ENCODE measurements around the gene FAXDC2. TPM values are rescaled to one million over a fixed set of nuclear protein-coding genes. Genes with fewer than 3 reads are reported as not detected.
"Not testable (repeated sequence)": the region's sequence is repeated elsewhere in the genome, so short reads cannot be mapped to it uniquely, and the experiment has no call there.

Gene FAXDC2
- total RNA-seq, 2 experiments from 2014 or later, result not detected

DNA sequence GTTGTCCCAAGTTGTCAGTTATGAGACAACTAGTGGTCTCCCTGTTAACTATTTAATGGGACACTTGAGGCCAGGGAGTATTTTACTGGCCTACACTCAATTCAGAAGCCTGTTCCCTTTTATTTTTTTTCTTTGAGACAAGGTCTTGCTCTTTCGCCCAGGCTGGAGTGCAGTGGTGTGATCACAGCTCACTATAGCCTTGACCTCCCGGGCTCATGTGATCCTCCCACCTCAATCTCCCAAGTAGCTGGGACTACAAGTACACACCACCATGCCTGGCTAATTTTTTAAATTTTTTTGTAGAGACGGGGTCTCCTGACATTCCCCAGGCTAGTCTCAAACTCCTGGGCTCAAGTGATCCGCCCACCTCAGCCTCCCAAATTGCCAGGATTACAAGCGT lies 27.5 kb downstream of the FAXDC2 start:
- Mint-ChIP-seq H3K27ac (peak overlapping the region; percentile 28), H3K4me1 (ENCODE audit: low read depth) (peaks cover 36% of the 10 kb centered on the region), H3K36me3 (ENCODE audit: low read depth) (peaks cover 31% of the 10 kb centered on the region)
- H3K9me3 Mint-ChIP-seq (ENCODE audit: insufficient read depth); ATAC-seq; H3K27me3 Mint-ChIP-seq (ENCODE audit: low read depth); H3K4me3 Mint-ChIP-seq; CTCF ChIA-PET; POLR2A ChIA-PET; DNase-seq: not testable (repeated sequence)

DNA sequence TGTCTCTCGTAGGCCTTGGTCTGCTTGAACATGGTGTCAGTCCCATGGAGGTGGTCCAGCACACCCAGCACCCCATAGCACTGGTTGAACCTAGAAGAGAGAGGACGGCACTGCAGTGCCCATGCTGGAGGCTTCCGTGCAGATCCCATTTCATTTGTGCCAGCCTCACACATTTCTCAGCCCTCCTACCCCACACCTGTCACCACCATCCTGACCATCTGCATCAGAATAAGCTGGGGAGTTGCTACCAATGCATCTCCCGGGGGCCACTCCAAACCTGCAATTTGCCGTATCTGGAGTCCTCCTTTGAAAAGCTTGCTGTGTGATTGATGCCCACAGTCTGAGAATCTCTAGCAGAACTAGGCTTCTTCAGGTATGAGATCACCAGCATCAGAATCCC lies 30.0 kb downstream of the FAXDC2 start:
- no peak for DNase-seq
- ChIA-PET CTCF (no interaction called here), POLR2A (interaction anchor here (1.6 kb wide), 1 partner anchor 9 kb away, joined by 4 read pairs; no protein-coding TSS in a partner anchor)
- H3K36me3 Mint-ChIP-seq (ENCODE audit: low read depth), result peaks cover 46% of the 10 kb centered on the region
- H3K27ac Mint-ChIP-seq, result no peak overlapping the region
- no peaks in the 10 kb centered on the region for H3K9me3 Mint-ChIP-seq (ENCODE audit: insufficient read depth)
- no peak for ATAC-seq
- H3K4me3 Mint-ChIP-seq, result no peak overlapping the region
- no peaks in the 10 kb centered on the region for H3K27me3 Mint-ChIP-seq (ENCODE audit: low read depth)
- H3K4me1 Mint-ChIP-seq (ENCODE audit: low read depth), result peaks cover 38% of the 10 kb centered on the region

DNA sequence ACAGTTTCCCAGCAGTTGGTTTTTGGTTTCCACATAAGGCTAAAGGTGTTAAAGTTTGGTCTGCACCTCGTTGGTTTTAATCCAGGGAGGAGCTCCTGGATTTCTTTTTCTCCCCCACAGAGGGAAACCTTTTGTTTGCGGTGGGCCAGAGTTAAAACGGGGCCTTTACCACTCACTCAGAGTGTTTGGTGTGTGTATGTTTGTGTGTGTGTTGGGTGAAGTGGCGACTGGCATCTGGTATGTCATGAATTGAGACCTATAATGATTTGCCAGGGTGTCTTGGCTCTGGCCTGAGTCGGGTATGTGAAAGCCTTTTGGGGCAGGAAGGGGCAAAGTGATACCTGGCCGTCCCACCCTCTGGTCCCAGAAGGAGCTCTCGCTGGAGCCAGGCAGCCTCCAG lies 30.9 kb downstream of the FAXDC2 start:
- ChIA-PET CTCF (no interaction called here), POLR2A (interaction anchor here (1.6 kb wide), 1 partner anchor 10 kb away, joined by 4 read pairs; no protein-coding TSS in a partner anchor)
- no peak for DNase-seq
- Mint-ChIP-seq H3K4me1 (ENCODE audit: low read depth) (peaks cover 46% of the 10 kb centered on the region), H3K27ac (no peak overlapping the region), H3K4me3 (no peak overlapping the region), H3K36me3 (ENCODE audit: low read depth) (peaks cover 54% of the 10 kb centered on the region), H3K27me3 (ENCODE audit: low read depth) (no peaks in the 10 kb centered on the region), H3K9me3 (ENCODE audit: insufficient read depth) (no peaks in the 10 kb centered on the region)
- no peak for ATAC-seq

DNA sequence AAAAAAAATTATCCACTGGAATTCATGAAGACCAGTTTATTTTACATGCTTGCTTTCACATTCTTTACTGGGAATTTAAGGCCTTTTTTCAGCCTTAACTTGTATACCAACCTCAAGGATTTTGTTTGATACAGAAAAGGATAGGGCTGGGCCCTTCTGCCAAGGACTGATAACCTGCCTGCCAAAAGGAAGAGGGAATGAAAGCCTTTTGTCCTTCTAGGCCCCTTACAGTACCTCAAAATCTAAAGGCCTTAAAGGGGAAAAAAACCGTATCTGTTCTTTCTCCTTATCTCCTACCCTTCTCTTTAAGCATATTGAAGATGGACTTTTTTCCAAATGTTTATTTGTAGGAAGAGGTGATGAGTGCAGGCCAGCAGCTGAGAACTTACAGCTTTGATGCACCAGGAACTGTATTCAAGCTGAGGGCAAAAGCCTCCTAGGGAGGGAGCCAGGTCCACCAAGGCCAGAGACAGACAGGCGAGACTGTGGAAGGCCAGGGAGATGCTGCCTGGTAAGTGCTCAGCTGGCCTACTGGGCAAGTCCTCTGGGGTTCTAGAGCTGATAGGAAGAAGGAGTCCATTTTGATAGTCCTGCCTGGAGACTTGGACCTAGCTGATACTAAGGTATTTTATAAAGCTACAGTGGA lies 31.8 kb downstream of the FAXDC2 start:
- ChIA-PET POLR2A (no interaction called here), CTCF (interaction anchor here (1.6 kb wide), 1 partner anchor 168 kb away, joined by 4 read pairs; no protein-coding TSS in a partner anchor)
- no peak overlapping the region for H3K4me3 Mint-ChIP-seq
- peaks cover 53% of the 10 kb centered on the region for H3K4me1 Mint-ChIP-seq (ENCODE audit: low read depth)
- ATAC-seq, result no peak
- peaks cover 61% of the 10 kb centered on the region for H3K36me3 Mint-ChIP-seq (ENCODE audit: low read depth)
- no peaks in the 10 kb centered on the region for H3K9me3 Mint-ChIP-seq (ENCODE audit: insufficient read depth)
- H3K27ac Mint-ChIP-seq, result peak overlapping the region; percentile 78
- H3K27me3 Mint-ChIP-seq (ENCODE audit: low read depth), result no peaks in the 10 kb centered on the region
- no peak for DNase-seq

DNA sequence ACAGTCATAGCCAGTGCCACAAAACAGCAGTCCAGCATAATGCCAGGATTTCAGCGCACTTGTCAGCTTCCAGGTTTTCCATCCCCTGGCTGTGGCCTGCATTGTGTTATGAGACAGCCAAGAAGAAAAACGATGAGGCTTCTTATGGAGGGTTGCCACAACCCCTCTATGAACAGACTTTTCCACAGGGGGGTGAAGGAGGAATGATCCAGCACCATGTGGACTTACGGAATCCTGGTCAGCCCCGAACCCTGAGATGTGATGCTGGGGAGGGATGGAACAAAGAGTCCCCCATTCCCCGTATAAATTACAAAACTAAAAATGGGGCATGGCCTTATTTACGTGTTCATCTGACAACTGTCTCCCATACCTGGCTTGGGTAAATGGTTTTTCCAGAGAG lies 32.6 kb downstream of the FAXDC2 start:
- H3K27ac Mint-ChIP-seq, result no peak overlapping the region
- peaks cover 61% of the 10 kb centered on the region for H3K4me1 Mint-ChIP-seq (ENCODE audit: low read depth)
- POLR2A ChIA-PET, result no interaction called here
- no peaks in the 10 kb centered on the region for H3K27me3 Mint-ChIP-seq (ENCODE audit: low read depth)
- H3K36me3 Mint-ChIP-seq (ENCODE audit: low read depth), result peaks cover 62% of the 10 kb centered on the region
- DNase-seq (no peak), ATAC-seq (no peak)
- H3K9me3 Mint-ChIP-seq (ENCODE audit: insufficient read depth), result no peaks in the 10 kb centered on the region
- H3K4me3 Mint-ChIP-seq, result no peak overlapping the region
- CTCF ChIA-PET, result interaction anchor here (1.6 kb wide), 1 partner anchor 168 kb away, joined by 4 read pairs; no protein-coding TSS in a partner anchor

DNA sequence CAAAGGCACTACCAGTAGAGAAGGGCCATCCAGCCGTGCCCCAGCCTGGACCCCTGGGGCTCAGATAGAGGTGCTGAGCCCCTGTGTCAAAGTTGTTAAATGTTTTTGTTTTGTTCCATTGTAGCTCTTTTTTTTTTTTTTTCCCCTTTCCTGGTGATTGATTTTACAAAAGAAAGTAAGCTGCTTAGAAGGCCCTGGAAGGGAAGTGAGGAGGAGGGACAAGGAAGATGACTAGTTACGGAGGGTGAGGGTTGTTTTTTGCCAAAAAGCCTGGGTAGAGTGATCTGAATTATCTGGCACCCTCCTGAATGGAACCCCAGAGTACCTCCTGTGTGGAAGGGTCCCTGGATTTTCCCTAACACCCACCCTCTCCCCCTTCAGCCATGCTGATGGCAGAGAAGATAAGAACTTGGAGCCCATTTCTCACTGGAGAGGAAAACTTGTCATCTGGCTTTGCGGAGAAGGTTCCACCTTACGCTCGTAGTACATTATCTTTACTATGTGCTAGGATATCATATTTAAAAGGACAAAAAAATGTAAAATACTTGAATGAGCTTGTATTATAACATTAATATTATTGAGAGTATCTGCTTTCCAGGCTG lies 33.4 kb downstream of the FAXDC2 start:
- POLR2A ChIA-PET, result no interaction called here
- no peaks in the 10 kb centered on the region for H3K27me3 Mint-ChIP-seq (ENCODE audit: low read depth)
- H3K27ac Mint-ChIP-seq, result no peak overlapping the region
- H3K9me3 Mint-ChIP-seq (ENCODE audit: insufficient read depth), result no peaks in the 10 kb centered on the region
- DNase-seq (no peak), ATAC-seq (no peak)
- peaks cover 69% of the 10 kb centered on the region for H3K36me3 Mint-ChIP-seq (ENCODE audit: low read depth)
- H3K4me3 Mint-ChIP-seq, result no peak overlapping the region
- CTCF ChIA-PET, result no interaction called here
- H3K4me1 Mint-ChIP-seq (ENCODE audit: low read depth), result peaks cover 68% of the 10 kb centered on the region

DNA sequence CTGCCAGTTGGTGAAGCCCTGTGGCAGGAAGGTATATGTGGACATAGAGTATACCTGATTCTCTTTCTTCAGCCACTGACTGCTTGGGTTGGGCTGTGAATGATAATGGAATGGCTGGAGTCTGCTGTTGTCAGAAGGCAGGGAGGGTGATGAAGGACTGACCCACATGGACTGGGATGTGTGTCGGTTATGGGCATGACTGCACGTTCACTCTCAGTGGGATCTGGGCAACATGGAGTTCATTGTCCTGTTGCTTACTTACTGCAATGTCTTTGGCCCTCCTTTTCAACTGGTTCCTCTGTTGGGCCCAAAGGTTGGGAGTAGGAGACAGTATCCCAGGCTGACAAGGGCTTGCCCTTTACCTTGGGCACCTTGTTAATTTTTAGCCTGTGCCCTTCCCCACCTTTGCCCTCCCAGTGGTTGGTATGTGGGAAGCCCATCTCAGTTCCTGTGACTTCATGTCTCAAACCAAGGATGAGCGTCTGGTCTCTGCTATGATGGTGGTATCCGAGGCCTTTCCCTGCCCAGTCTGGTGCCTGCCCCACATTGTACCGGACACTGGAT lies 34.6 kb downstream of the FAXDC2 start:
- ChIA-PET POLR2A (no interaction called here), CTCF (no interaction called here)
- H3K9me3 Mint-ChIP-seq (ENCODE audit: insufficient read depth), result no peaks in the 10 kb centered on the region
- ATAC-seq (no peak), DNase-seq (no peak)
- H3K4me1 Mint-ChIP-seq (ENCODE audit: low read depth), result peaks cover 69% of the 10 kb centered on the region
- H3K27ac Mint-ChIP-seq, result peak overlapping the region; percentile 73
- H3K4me3 Mint-ChIP-seq, result no peak overlapping the region
- no peaks in the 10 kb centered on the region for H3K27me3 Mint-ChIP-seq (ENCODE audit: low read depth)
- H3K36me3 Mint-ChIP-seq (ENCODE audit: low read depth), result peaks cover 76% of the 10 kb centered on the region

DNA sequence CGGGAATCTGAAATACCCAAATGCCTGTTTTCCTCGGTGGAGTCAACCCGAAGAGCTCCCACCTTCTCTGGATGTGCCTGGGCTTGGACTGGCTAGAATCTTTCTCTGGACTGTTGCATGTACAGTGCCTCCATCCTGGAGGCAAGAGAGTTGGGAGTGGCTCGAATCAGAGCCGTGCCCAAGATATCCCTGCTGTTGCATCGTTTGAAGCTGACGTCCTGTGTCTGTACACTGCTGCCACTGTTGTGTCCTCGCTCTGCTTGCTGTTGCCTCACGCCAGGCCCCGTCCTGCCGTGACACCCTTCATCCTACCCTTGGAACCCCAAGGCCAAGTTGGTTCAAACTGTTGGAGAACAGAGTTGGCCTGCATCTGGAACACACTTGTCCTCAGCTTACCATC lies 35.4 kb downstream of the FAXDC2 start:
- DNase-seq (no peak), ATAC-seq (no peak)
- H3K27ac Mint-ChIP-seq, result peak overlapping the region; percentile 53
- CTCF ChIA-PET, result no interaction called here
- H3K36me3 Mint-ChIP-seq (ENCODE audit: low read depth), result peaks cover 75% of the 10 kb centered on the region
- POLR2A ChIA-PET, result no interaction called here
- H3K27me3 Mint-ChIP-seq (ENCODE audit: low read depth), result no peaks in the 10 kb centered on the region
- no peak overlapping the region for H3K4me3 Mint-ChIP-seq
- peaks cover 62% of the 10 kb centered on the region for H3K4me1 Mint-ChIP-seq (ENCODE audit: low read depth)
- no peaks in the 10 kb centered on the region for H3K9me3 Mint-ChIP-seq (ENCODE audit: insufficient read depth)

DNA sequence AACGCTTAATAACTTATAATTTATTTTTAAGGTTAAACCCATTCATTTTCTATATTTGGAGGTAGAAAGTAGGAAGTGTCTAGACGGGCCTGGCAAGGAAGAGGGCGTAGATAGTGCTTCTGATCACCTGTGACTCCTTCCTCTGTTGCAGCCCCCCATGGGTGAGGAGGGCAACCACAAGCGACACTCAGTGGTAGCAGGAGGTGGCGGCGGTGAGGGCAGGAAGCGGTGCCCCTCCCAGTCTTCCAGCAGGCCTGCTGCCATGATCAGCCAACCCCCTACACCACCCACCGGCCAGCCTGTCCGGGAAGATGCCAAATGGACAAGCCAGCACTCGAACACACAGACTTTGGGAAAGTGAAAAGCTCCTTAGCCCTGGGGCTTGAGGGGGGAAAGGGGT lies 36.7 kb downstream of the FAXDC2 start:
- peaks cover 77% of the 10 kb centered on the region for H3K36me3 Mint-ChIP-seq (ENCODE audit: low read depth)
- ATAC-seq (peak; percentile 76), DNase-seq (peak; percentile 77)
- ChIA-PET POLR2A (interaction anchor here (0.6 kb wide), 1 partner anchor 52 kb away, joined by 3 read pairs; no protein-coding TSS in a partner anchor), CTCF (interaction anchor here (0.9 to 1.3 kb wide), 2 partner anchors 163 to 166 kb away, joined by 3 read pairs; no protein-coding TSS in a partner anchor)
- H3K27ac Mint-ChIP-seq, result peak overlapping the region; percentile 79
- H3K4me3 Mint-ChIP-seq, result peak overlapping the region; percentile 34
- no peaks in the 10 kb centered on the region for H3K27me3 Mint-ChIP-seq (ENCODE audit: low read depth)
- H3K4me1 Mint-ChIP-seq (ENCODE audit: low read depth), result peaks cover 50% of the 10 kb centered on the region
- H3K9me3 Mint-ChIP-seq (ENCODE audit: insufficient read depth), result no peaks in the 10 kb centered on the region

DNA sequence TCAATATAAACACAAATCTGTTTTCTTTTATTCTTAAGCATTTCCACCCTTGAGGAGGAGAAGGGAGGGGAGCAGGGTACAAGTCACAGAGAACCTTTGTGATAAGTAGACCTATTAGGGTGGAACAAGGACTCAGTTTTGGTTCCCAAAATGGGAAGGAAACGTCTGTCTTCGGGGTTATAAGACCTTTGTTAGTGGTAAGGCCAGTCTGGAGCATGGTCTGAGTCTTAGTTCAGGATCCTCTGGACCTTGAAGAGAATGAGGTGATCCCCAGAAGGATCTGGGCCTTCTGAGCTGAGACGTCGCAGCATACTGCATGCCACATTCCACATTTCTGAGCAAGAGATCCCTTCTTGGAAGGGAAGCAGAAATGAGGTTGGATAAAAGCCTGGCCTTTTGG lies 37.2 kb downstream of the FAXDC2 start:
- Mint-ChIP-seq H3K27me3 (ENCODE audit: low read depth) (no peaks in the 10 kb centered on the region), H3K4me1 (ENCODE audit: low read depth) (peaks cover 46% of the 10 kb centered on the region), H3K36me3 (ENCODE audit: low read depth) (peaks cover 80% of the 10 kb centered on the region), H3K4me3 (no peak overlapping the region), H3K27ac (peak overlapping the region; percentile 79), H3K9me3 (ENCODE audit: insufficient read depth) (no peaks in the 10 kb centered on the region)
- ATAC-seq (no peak), DNase-seq (no peak)
- POLR2A ChIA-PET, result no interaction called here
- CTCF ChIA-PET, result interaction anchor here (0.9 to 1.3 kb wide), 2 partner anchors 163 to 166 kb away, joined by 3 read pairs; no protein-coding TSS in a partner anchor

DNA sequence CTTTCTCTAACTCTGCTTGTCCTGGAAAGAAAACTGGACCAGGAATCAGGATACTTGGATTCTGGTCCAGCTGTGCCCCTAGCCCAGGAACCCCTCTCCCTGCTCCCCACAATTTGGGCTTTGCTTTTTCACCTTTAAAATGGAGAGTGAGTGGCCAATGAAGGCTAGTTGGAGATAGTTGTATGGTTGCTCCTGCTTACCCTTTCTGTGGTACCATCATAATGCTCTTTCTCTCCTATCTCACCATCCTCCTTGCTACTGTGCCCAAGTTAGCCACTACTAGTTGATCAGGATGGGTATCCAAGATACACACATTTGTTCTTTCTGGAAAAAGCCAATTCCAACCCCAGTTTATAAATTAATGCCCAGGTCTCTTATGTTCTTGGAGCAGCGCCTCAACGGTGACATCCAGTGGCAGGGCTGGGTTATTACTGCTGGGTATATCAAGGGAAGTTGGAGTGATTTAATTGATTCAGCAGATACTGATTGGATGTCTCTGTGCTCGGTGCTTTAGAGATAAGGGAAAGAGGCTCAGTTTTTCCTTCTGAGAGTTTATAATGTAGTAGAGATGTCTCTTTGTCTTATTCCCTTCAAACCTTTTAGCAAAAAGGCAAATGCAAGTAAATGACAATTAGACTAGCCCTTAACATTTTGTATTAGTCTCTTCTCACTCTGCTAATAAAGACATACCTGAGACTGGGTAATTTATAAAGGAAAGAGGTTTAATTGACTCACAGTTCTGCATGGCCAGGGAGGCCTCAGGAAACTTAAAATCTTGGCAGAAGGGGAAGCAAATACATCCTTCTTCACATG lies 38.5 kb downstream of the FAXDC2 start:
- Mint-ChIP-seq H3K36me3 (ENCODE audit: low read depth) (peaks cover 77% of the 10 kb centered on the region), H3K9me3 (ENCODE audit: insufficient read depth) (no peaks in the 10 kb centered on the region), H3K4me1 (ENCODE audit: low read depth) (peaks cover 41% of the 10 kb centered on the region), H3K4me3 (no peak overlapping the region), H3K27me3 (ENCODE audit: low read depth) (no peaks in the 10 kb centered on the region), H3K27ac (peak overlapping the region; percentile 43)
- ATAC-seq, result peak; percentile 47
- ChIA-PET CTCF (interaction anchor here (1.0 to 1.1 kb wide), 3 partner anchors 18 to 161 kb away, joined by 4 to 7 read pairs (median 5); no protein-coding TSS in a partner anchor), POLR2A (no interaction called here)
- DNase-seq, result peak; percentile 72
